H1 (cell line): ENCODE measurements around the gene ALDH1A3. TPM values are rescaled to one million over a fixed set of nuclear protein-coding genes. Genes with fewer than 3 reads are reported as not detected.

Source experiments
- CTCF ChIA-PET: fragments of 300-600 bp; sonication (Branson Sonifier 250); formaldehyde crosslinking; loops from one replicate; lab custom pipeline; 2021; ENCODE audit not compliant: partially characterized antibody; lab: Charles Lee
- POLR2A ChIA-PET: fragments of 300-600 bp; sonication (Branson Sonifier 250); formaldehyde crosslinking; loops from one replicate; lab custom pipeline; 2021; ENCODE audit warnings: inconsistent platforms; ENCODE audit not compliant: partially characterized antibody; lab: Charles Lee
- DNase-seq, 2 experiments: peaks; one replicate each; pipeline versions ENCODE4 v3.0.0 to v3.0.0-alpha.2; 2010 to 2022; ENCODE audit warnings: low spot score in 2 of 2, low read depth in 1 of 2, mixed read lengths in 1 of 2
- FAIRE-seq: peaks from 2 replicates; lab custom pipeline; 2011; peaks lifted over from hg19 to GRCh38; lab: Jason Lieb, UNC
- H2AFZ ChIP-seq: 2 replicates; pipeline ENCODE4 v1.8.1; 2012; ENCODE audit warnings: low read length, inconsistent platforms
- H2AK5ac ChIP-seq: 2 replicates; pipeline ENCODE4 v1.6.1; 2013; ENCODE audit warnings: low read depth, low read length
- H2BK120ac ChIP-seq: replicated peaks from 2 replicates; pipeline ENCODE3; 2013; ENCODE audit warnings: low read depth, low read length, inconsistent platforms
- H2BK12ac ChIP-seq: 2 replicates; pipeline ENCODE4 v1.6.1; 2013; ENCODE audit warnings: low read depth, low read length
- H2BK15ac ChIP-seq: 2 replicates; pipeline ENCODE4 v1.6.1; 2013; ENCODE audit warnings: low read length
- H2BK20ac ChIP-seq: 2 replicates; pipeline ENCODE4 v1.6.1; 2013; ENCODE audit warnings: low read length
- H2BK5ac ChIP-seq: 2 replicates; pipeline ENCODE4 v1.6.1; 2013; ENCODE audit warnings: low read depth, low read length
- H3K14ac ChIP-seq: 2 replicates; pipeline ENCODE4 v1.6.1; 2013; ENCODE audit warnings: inconsistent platforms; ENCODE audit not compliant: insufficient read length
- H3K18ac ChIP-seq: 2 replicates; pipeline ENCODE4 v1.6.1; 2013; ENCODE audit warnings: low read length; ENCODE audit errors: extremely low read depth
- H3K23ac ChIP-seq: 2 replicates; pipeline ENCODE4 v1.6.1; 2013; ENCODE audit warnings: inconsistent platforms; ENCODE audit not compliant: insufficient read length
- H3K23me2 ChIP-seq: 2 replicates; pipeline ENCODE4 v1.6.1; 2013; ENCODE audit warnings: low read depth, low read length
- H3K27ac ChIP-seq: 2 replicates; pipeline ENCODE4 v1.6.1; 2011; ENCODE audit warnings: low read depth, low read length, inconsistent platforms
- H3K27me3 ChIP-seq, 4 experiments: replicated peaks in 1 of 4; 1 replicate in 1 of 4; 2 replicates in 3 of 4; pipeline versions ENCODE4 v1.6.1 to v1.8.1; 2011 to 2013; ENCODE audit warnings: low read length in 3 of 4, mild to moderate bottlenecking in 3 of 4, inconsistent platforms in 2 of 4, mixed read lengths in 2 of 4, moderate library complexity in 1 of 4; ENCODE audit not compliant: control insufficient read depth in 3 of 4, insufficient read depth in 3 of 4; ENCODE audit errors: extremely low read depth in 1 of 4
- H3K36me3 ChIP-seq, 4 experiments: 2 replicates each; pipeline versions ENCODE4 v1.6.1 to v1.8.1; 2011 to 2013; ENCODE audit warnings: mild to moderate bottlenecking in 4 of 4, low read length in 3 of 4, moderate library complexity in 2 of 4, control low read depth in 1 of 4, inconsistent platforms in 1 of 4; ENCODE audit not compliant: insufficient read depth in 4 of 4, control insufficient read depth in 2 of 4
- H3K4ac ChIP-seq: replicated peaks from 2 replicates; pipeline ENCODE3; 2013; ENCODE audit warnings: low read length, low read depth, mixed read lengths, inconsistent platforms; ENCODE audit not compliant: insufficient read length
- H3K4me1 ChIP-seq, 4 experiments: replicated peaks in 1 of 4; 1 replicate in 1 of 4; 2 replicates in 3 of 4; pipeline versions ENCODE4 v1.6.1 to v1.8.1; 2011 to 2013; ENCODE audit warnings: low read length in 3 of 4, inconsistent platforms in 2 of 4, mixed read lengths in 1 of 4; ENCODE audit not compliant: insufficient read depth in 4 of 4, control insufficient read depth in 3 of 4
- H3K4me2 ChIP-seq, 2 experiments: 2 replicates each; pipeline versions ENCODE4 v1.6.1 to v1.8.1; 2011 to 2013; ENCODE audit warnings: low read depth in 2 of 2, low read length in 2 of 2, control low read depth in 1 of 2, inconsistent platforms in 1 of 2, mild to moderate bottlenecking in 1 of 2; ENCODE audit not compliant: insufficient read depth in 1 of 2
- H3K4me3 ChIP-seq, 4 experiments: fragments of 200-600, 300-600 bp in 1 of 4; sonication (generic), shearing (Covaris generic), sonication (Bioruptor Twin) in 1 of 4; 2 replicates each; pipeline versions ENCODE4 v1.5.1 to v1.8.1; 2011 to 2016; ENCODE audit warnings: low read length in 4 of 4, low read depth in 3 of 4, control low read depth in 2 of 4, inconsistent platforms in 2 of 4, mild to moderate bottlenecking in 2 of 4, mixed read lengths in 1 of 4, moderate library complexity in 1 of 4; ENCODE audit not compliant: insufficient read depth in 2 of 4; ENCODE audit errors: extremely low read depth in 1 of 4
- H3K56ac ChIP-seq: replicated peaks from 2 replicates; pipeline ENCODE3; 2013; ENCODE audit warnings: low read depth, mild to moderate bottlenecking, mixed read lengths, low read length, inconsistent platforms; ENCODE audit not compliant: insufficient read length
- H3K79me1 ChIP-seq: 2 replicates; pipeline ENCODE4 v1.6.1; 2013; ENCODE audit warnings: low read depth, low read length, control low read depth
- H3K79me2 ChIP-seq, 2 experiments: 2 replicates each; pipeline versions ENCODE4 v1.6.1 to v1.8.1; 2012 to 2013; ENCODE audit warnings: low read length in 2 of 2, mild to moderate bottlenecking in 2 of 2, inconsistent platforms in 1 of 2; ENCODE audit not compliant: insufficient read depth in 2 of 2, control insufficient read depth in 1 of 2
- H3K9ac ChIP-seq, 4 experiments: replicated peaks in 1 of 4; 1 replicate in 1 of 4; 2 replicates in 3 of 4; pipeline versions ENCODE4 v1.6.1 to v1.8.1; 2011 to 2013; ENCODE audit warnings: low read depth in 3 of 4, low read length in 3 of 4, control low read depth in 2 of 4, mild to moderate bottlenecking in 2 of 4, moderate library complexity in 2 of 4, inconsistent platforms in 1 of 4; ENCODE audit errors: extremely low read depth in 1 of 4
- H3K9me3 ChIP-seq, 2 experiments: 2 replicates each; pipeline versions ENCODE4 v1.6.1 to v1.8.1; 2012 to 2013; ENCODE audit warnings: mild to moderate bottlenecking in 2 of 2, moderate library complexity in 2 of 2, control low read depth in 1 of 2, inconsistent platforms in 1 of 2, low read depth in 1 of 2, low read length in 1 of 2, mixed read lengths in 1 of 2; ENCODE audit not compliant: insufficient read depth in 2 of 2
- H4K20me1 ChIP-seq, 2 experiments: replicated peaks in 1 of 2; 2 replicates each; pipeline versions ENCODE3 to v1.8.1; 2011 to 2013; ENCODE audit warnings: inconsistent platforms in 2 of 2, low read length in 2 of 2, mild to moderate bottlenecking in 1 of 2; ENCODE audit not compliant: insufficient read depth in 2 of 2, control insufficient read depth in 1 of 2
- H4K5ac ChIP-seq: 2 replicates; pipeline ENCODE4 v1.6.1; 2013; ENCODE audit warnings: low read length, low read depth, mixed read lengths, inconsistent platforms; ENCODE audit not compliant: insufficient read length
- H4K8ac ChIP-seq: 2 replicates; pipeline ENCODE4 v1.8.0; 2013; ENCODE audit warnings: mild to moderate bottlenecking, moderate library complexity, low read length, inconsistent platforms; ENCODE audit not compliant: insufficient read depth; ENCODE audit errors: extremely low read depth
- H4K91ac ChIP-seq: replicated peaks from 2 replicates; pipeline ENCODE3; 2013; ENCODE audit warnings: low read length, mixed read lengths, inconsistent platforms; ENCODE audit not compliant: insufficient read length
- ASH2L ChIP-seq: fragments of 200-600, 300-600 bp; sonication (generic); IDR thresholded peaks from one replicate; pipeline ENCODE4 v1.7.1; 2017; ENCODE audit warnings: low read length
- BCL11A ChIP-seq, 2 experiments: IDR thresholded peaks; one replicate each; pipeline ENCODE4 v1.6.1; 2011; ENCODE audit warnings: low read depth in 2 of 2, low read length in 2 of 2, mild to moderate bottlenecking in 2 of 2
- BRCA1 ChIP-seq: IDR thresholded peaks from 2 replicates; pipeline ENCODE4 v1.6.1; 2012; ENCODE audit warnings: low read depth, low read length, improper control_type of control experiment
- CHD1 ChIP-seq: IDR thresholded peaks from 2 replicates; pipeline ENCODE4 v1.6.1; 2012; ENCODE audit warnings: low read depth, low read length, improper control_type of control experiment
- JUND ChIP-seq: IDR thresholded peaks from 2 replicates; pipeline ENCODE4 v1.6.1; 2011; ENCODE audit warnings: mild to moderate bottlenecking, improper control_type of control experiment, low read length
- MAFK ChIP-seq: IDR thresholded peaks from 2 replicates; pipeline ENCODE4 v1.6.1; 2012; ENCODE audit warnings: low read depth, mild to moderate bottlenecking, improper control_type of control experiment, low read length
- RNF2 ChIP-seq: fragments of 200-900, 300-1000 bp; sonication (generic); IDR thresholded peaks from 2 replicates; pipeline ENCODE4 v1.7.1; 2016; ENCODE audit warnings: borderline replicate concordance, low read depth, mild to moderate bottlenecking, antibody characterized with exemption, low read length; ENCODE audit not compliant: poor library complexity, severe bottlenecking; ENCODE audit errors: missing control alignments
- SIN3A ChIP-seq, 2 experiments: IDR thresholded peaks in 1 of 2; conservative IDR thresholded peaks in 1 of 2; 2 replicates each; pipeline ENCODE4 v1.6.1; 2011 to 2012; ENCODE audit warnings: low read length in 2 of 2, improper control_type of control experiment in 1 of 2, low read depth in 1 of 2, mild to moderate bottlenecking in 1 of 2
- TAF1 ChIP-seq: IDR thresholded peaks from 2 replicates; pipeline ENCODE4 v1.6.1; 2011; ENCODE audit warnings: mild to moderate bottlenecking, low read depth, low read length
- TEAD4 ChIP-seq: IDR thresholded peaks from 2 replicates; pipeline ENCODE4 v1.6.1; 2012; ENCODE audit warnings: low read depth, low read length, inconsistent platforms, mixed read lengths
- WGBS, 2 experiments: shearing (Covaris generic) in 1 of 2; methylation state at CpG; one replicate each; pipeline versions ENCODE4 v1.1.6 to v1.1.7; 2013 to 2015; ENCODE audit warnings: low lambda C conversion rate in 2 of 2, mixed read lengths in 2 of 2, inconsistent platforms in 1 of 2, low coverage in 1 of 2, missing lambda C conversion rate in 1 of 2; ENCODE audit not compliant: insufficient replicate concordance in 2 of 2, insufficient coverage in 1 of 2, insufficient read length in 1 of 2; ENCODE audit errors: extremely low coverage in 1 of 2, missing lambda C conversion rate in 1 of 2; 5-methylcytosine and 5-hydroxymethylcytosine counted together
- polyA plus RNA-seq, 7 experiments: library from polyadenylated mRNA; depleted of rRNA in 3 of 7; stranded (reverse) in 5 of 7; unstranded in 2 of 7; fragments of >200 nt in 5 of 7; fragments of 200-250 nt in 2 of 7; gene quantifications; 1 replicate in 5 of 7; 2 replicates in 1 of 7; 4 replicates in 1 of 7; pipeline versions ENCODE4 v1.2.1 to v1.2.3, GENCODE V29; 2011 to 2013; ENCODE audit warnings: missing spikeins in 2 of 7, mixed read lengths in 2 of 7
- total RNA-seq: library from RNA; stranded (reverse); fragmentation: NEBNext Ultra II Directional; extraction: Animal tissue kit (Norgen Biotek cat#: 25700); gene quantifications from 2 replicates; pipeline ENCODE4 v1.2.1, GENCODE V29; 2021

The ALDH1A3 gene
- total and polyA plus RNA-seq, 2 of the 8 experiments (the other 6 are each of a cell fraction or from before 2014, with no cell fraction given) = 2.2 to 5.5 TPM

DNA sequence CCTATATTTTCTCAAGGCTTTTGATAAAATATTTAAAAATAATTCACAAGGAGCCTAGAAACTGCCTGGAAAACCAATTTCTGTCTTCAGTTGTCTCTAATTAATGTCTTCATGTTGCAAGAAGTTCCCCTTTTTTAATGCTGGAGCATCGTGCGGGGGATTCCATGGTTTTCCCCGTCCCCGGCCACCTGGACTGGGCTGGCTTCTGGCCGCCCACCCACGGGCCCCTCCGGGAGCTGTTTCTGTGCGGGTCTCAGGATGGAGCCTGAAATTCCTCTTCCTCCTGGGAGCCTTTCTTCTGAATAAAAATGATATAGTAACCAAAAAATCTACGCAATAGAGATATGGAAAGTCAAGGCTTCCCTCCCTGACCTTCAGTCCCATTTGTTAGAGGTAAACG, 31.5 kb downstream of the ALDH1A3 start:
- H4K8ac ChIP-seq = no peak overlapping the region
- no peak overlapping the region for H2BK15ac ChIP-seq
- no peak overlapping the region for H2BK20ac ChIP-seq
- no peak overlapping the region for H3K18ac ChIP-seq
- H2AK5ac ChIP-seq = no peak overlapping the region
- H4K5ac ChIP-seq = no peak overlapping the region
- no peak overlapping the region for H3K4me3 ChIP-seq
- H3K4ac ChIP-seq = no peak overlapping the region
- no peak overlapping the region for H3K23ac ChIP-seq
- H4K91ac ChIP-seq = no peak overlapping the region
- no peaks in the 10 kb centered on the region for H3K36me3 ChIP-seq
- DNase-seq = no peak
- H3K23me2 ChIP-seq = no peaks in the 10 kb centered on the region
- CTCF ChIA-PET = interaction anchor here (1.0 to 3.5 kb wide), 11 partner anchors 14 to 292 kb away, joined by 3 to 30 read pairs (median 4); partner anchors contain the start of gene ALDH1A3
- H3K9me3 ChIP-seq = no peaks in the 10 kb centered on the region
- H3K9ac ChIP-seq = no peak overlapping the region
- no peaks in the 10 kb centered on the region for H4K20me1 ChIP-seq
- H3K4me1 ChIP-seq = no peaks in the 10 kb centered on the region; a peak in 2 of 7 replicates
- H3K14ac ChIP-seq = no peak overlapping the region
- H3K56ac ChIP-seq = no peak overlapping the region
- H2BK12ac ChIP-seq = no peak overlapping the region
- no peak for FAIRE-seq
- 91% methylated on average over 10 of the region's 10 CpGs; no CpG with 5 or more reads in 1 of the 2 experiments for WGBS, 2 experiments
- no peak overlapping the region for H2AFZ ChIP-seq
- H3K27me3 ChIP-seq = no peaks in the 10 kb centered on the region; a peak in 2 of 7 replicates
- H3K79me2 ChIP-seq = no peaks in the 10 kb centered on the region
- POLR2A ChIA-PET = no interaction called here
- H3K27ac ChIP-seq = no peak overlapping the region
- H3K79me1 ChIP-seq = no peaks in the 10 kb centered on the region
- H2BK5ac ChIP-seq = no peak overlapping the region
- no peak overlapping the region for H2BK120ac ChIP-seq
- no peak overlapping the region for H3K4me2 ChIP-seq
- TF ChIP-seq BRCA1 (no peak), ASH2L (no peak), TAF1 (no peak), JUND (no peak), TEAD4 (no peak), SIN3A (conservative IDR thresholded peaks at IDR 0.05 in 1 of 2, IDR thresholded peaks at IDR 0.05 in 1 of 2; ENCODE audit: low read depth in 1 of 2, low read length in 2 of 2) (no peak), BCL11A (IDR thresholded peaks at IDR 0.05; ENCODE audit: low read depth in 2 of 2, low read length in 2 of 2) (no peak), CHD1 (no peak), MAFK (no peak), RNF2 (no peak)
